Natural killer cell (primary cell): Measurements from ENCODE around the gene SERPINB4. TPM values are rescaled to one million over a fixed set of nuclear protein-coding genes. Genes with fewer than 3 reads are reported as not detected.

ENCODE experiments used
- ATAC-seq, 3 donors: fragments of 150-1000 bp in 2 of 3; fragments of 200-7000 bp in 1 of 3; cut with Tn5 transposase; 1 replicate in 1 of 3; 2 replicates in 2 of 3; pipeline ENCODE4 v1.10.0; 2021; ENCODE audit warnings: mild to moderate bottlenecking in 2 of 3, moderate library complexity in 2 of 3
- DNase-seq, 2 donors: peaks; one replicate each; pipeline versions ENCODE4 v3.0.0 to v3.0.0-alpha.2; 2013 to 2021; ENCODE audit warnings: mixed read lengths in 1 of 2
- H3K27ac ChIP-seq: one replicate; pipeline ENCODE4 v1.5.1; 2013; ENCODE audit warnings: mild to moderate bottlenecking, low read length
- H3K27me3 ChIP-seq: one replicate; pipeline ENCODE4 v1.6.1; 2013; ENCODE audit warnings: low read length; ENCODE audit not compliant: control insufficient read depth, insufficient read depth
- H3K36me3 ChIP-seq: one replicate; pipeline ENCODE4 v1.6.1; 2013; ENCODE audit warnings: low read length; ENCODE audit not compliant: control insufficient read depth, insufficient read depth
- H3K4me1 ChIP-seq: one replicate; pipeline ENCODE4 v1.6.1; 2013; ENCODE audit warnings: low read length; ENCODE audit not compliant: control insufficient read depth, insufficient read depth
- H3K4me3 ChIP-seq: one replicate; pipeline ENCODE4 v1.5.1; 2013; ENCODE audit warnings: low read length
- H3K9me3 ChIP-seq: one replicate; pipeline ENCODE4 v1.6.1; 2013; ENCODE audit warnings: low read length; ENCODE audit not compliant: control insufficient read depth, insufficient read depth
- H3K27ac Mint-ChIP-seq, 2 donors: one replicate each; pipeline ENCODE4 v1.8.0; 2022; ENCODE audit warnings: mild to moderate bottlenecking in 2 of 2, mixed read lengths in 2 of 2, moderate library complexity in 1 of 2
- H3K27me3 Mint-ChIP-seq, 2 donors: one replicate each; pipeline ENCODE4 v1.8.0; 2022; ENCODE audit warnings: low read depth in 2 of 2, mixed read lengths in 2 of 2
- H3K36me3 Mint-ChIP-seq: one replicate; pipeline ENCODE4 v1.8.0; 2022; ENCODE audit warnings: mixed read lengths
- H3K4me1 Mint-ChIP-seq, 2 donors: one replicate each; pipeline ENCODE4 v1.8.0; 2022; ENCODE audit warnings: mixed read lengths in 2 of 2
- H3K4me3 Mint-ChIP-seq: one replicate; pipeline ENCODE4 v1.8.0; 2022; ENCODE audit warnings: mild to moderate bottlenecking, moderate library complexity, mixed read lengths
- H3K9me3 Mint-ChIP-seq, 2 donors: one replicate each; pipeline ENCODE4 v1.8.0; 2022; ENCODE audit warnings: mixed read lengths in 2 of 2
- WGBS: methylation state at CpG from one replicate; pipeline ENCODE4 v1.1.7; 2013; ENCODE audit warnings: missing lambda C conversion rate; ENCODE audit not compliant: insufficient coverage; 5-methylcytosine and 5-hydroxymethylcytosine counted together
- intact Hi-C: fragments of 100-400 bp; cut with micrococcal nuclease; formaldehyde crosslinking; loops from one replicate; pipeline ENCODE4 v1.14.2; 2022
- total RNA-seq, 4 donors: library from RNA; stranded (reverse); fragments of 120-200 nt in 1 of 4; gene quantifications; one replicate each; pipeline versions ENCODE4 v1.2.3 to v1.2.4, GENCODE V29; 2013 to 2022
- TF ChIP-seq, protein P1 (sequence below): fragments of 200-600 bp; IDR thresholded peaks from one replicate; pipeline ENCODE4 v1.8.0; 2022; ENCODE audit warnings: antibody characterized with exemption

The SERPINB4 gene
- total RNA-seq, 3 donors from 2014 or later (not counting 1 experiment from before 2014, with no cell fraction given): not detected

DNA sequence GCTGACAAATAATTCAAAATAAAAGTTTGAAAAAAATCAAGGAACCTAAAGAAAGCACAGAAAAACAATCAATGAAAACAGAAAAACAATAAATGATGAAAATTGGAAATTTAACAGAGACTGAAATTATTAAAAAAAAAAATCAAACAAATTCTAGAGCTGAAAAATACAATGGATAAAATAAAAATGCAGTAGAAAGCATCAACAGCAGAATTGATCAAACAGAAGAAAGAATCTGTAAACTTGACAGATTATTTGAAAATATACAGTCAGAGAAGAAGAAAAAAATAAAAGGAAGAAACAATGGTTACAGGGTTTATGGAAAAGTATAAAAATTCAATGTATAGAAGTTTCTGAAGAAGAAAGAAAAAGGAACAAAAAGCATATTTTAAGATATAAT is 16.2 kb downstream of the SERPINB4 start:
- TF ChIP-seq, protein P1, sequence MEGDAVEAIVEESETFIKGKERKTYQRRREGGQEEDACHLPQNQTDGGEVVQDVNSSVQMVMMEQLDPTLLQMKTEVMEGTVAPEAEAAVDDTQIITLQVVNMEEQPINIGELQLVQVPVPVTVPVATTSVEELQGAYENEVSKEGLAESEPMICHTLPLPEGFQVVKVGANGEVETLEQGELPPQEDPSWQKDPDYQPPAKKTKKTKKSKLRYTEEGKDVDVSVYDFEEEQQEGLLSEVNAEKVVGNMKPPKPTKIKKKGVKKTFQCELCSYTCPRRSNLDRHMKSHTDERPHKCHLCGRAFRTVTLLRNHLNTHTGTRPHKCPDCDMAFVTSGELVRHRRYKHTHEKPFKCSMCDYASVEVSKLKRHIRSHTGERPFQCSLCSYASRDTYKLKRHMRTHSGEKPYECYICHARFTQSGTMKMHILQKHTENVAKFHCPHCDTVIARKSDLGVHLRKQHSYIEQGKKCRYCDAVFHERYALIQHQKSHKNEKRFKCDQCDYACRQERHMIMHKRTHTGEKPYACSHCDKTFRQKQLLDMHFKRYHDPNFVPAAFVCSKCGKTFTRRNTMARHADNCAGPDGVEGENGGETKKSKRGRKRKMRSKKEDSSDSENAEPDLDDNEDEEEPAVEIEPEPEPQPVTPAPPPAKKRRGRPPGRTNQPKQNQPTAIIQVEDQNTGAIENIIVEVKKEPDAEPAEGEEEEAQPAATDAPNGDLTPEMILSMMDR: no peak
- DNase-seq (no peak), ATAC-seq (no peak)
- Mint-ChIP-seq H3K27ac (no peak overlapping the region), H3K27me3 (no peaks in the 10 kb centered on the region), H3K9me3 (peaks cover 23 to 26% of the 10 kb centered on the region in 2 donors), H3K4me1 (no peaks in the 10 kb centered on the region), H3K36me3 (peaks cover 16% of the 10 kb centered on the region), H3K4me3 (no peak overlapping the region)
- Histone ChIP-seq H3K27me3 (no peaks in the 10 kb centered on the region), H3K27ac (no peak overlapping the region), H3K9me3 (peaks cover 23% of the 10 kb centered on the region), H3K36me3 (no peaks in the 10 kb centered on the region), H3K4me1 (no peaks in the 10 kb centered on the region), H3K4me3 (no peak overlapping the region)
- intact Hi-C loops: no loop called here

DNA sequence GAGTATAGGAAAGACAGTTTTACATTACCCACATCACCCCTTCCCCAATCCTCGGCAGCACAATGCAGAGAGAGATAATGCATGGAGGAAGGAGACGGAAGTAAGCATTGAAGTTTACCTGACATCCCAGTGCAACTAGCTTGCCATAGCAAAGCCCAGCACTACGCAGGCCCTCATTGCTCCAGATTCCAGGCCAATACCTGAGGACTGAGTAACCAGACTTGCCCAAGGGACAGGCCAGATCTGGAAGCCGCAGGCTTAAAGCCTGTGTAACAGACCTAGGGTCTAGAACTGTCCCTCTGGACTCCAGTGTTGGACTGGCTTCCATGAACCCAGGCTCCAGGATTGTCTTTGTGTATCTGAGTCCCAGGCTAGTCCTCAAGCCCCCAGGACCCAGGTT is 17.6 kb downstream of the SERPINB4 start:
- Mint-ChIP-seq H3K27me3 (no peaks in the 10 kb centered on the region), H3K4me3 (no peak overlapping the region), H3K4me1 (no peaks in the 10 kb centered on the region), H3K27ac (no peak overlapping the region), H3K9me3 (peaks cover 24 to 25% of the 10 kb centered on the region in 2 donors), H3K36me3 (peaks cover 16% of the 10 kb centered on the region)
- TF ChIP-seq, protein P1: no peak
- ATAC-seq (no peak), DNase-seq (no peak)
- intact Hi-C loops: no loop called here
- H3K4me3 ChIP-seq: no peak overlapping the region
- WGBS: 80% methylated on average over 3 of the region's 4 CpGs
- H3K4me1 ChIP-seq: no peaks in the 10 kb centered on the region
- H3K27me3 ChIP-seq: no peaks in the 10 kb centered on the region
- no peaks in the 10 kb centered on the region for H3K36me3 ChIP-seq
- H3K27ac ChIP-seq: no peak overlapping the region
- H3K9me3 ChIP-seq: peaks cover 23% of the 10 kb centered on the region

DNA sequence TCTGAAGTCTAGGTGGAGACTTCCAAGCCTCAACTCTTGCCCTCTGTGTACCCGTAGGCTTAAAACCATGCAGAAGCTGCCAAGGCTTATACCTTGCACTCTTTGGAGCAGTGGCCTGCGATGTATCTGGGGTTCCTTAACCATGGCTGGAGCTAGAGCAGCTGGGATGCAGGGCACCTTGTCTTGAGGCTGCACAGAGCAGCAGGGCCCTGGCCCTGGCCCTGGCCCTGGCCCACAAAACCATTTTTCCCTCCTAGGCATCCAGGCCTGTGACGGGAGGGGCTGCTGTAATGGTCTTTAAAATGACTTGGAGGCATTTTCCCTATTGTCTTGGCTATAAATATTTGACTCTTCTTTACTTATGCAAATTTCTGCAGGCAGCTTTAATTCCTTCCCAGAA is 19.2 kb downstream of the SERPINB4 start:
- DNase-seq (no peak), ATAC-seq (no peak)
- no peaks in the 10 kb centered on the region for H3K4me1 ChIP-seq
- peaks cover 16% of the 10 kb centered on the region for H3K36me3 Mint-ChIP-seq
- TF ChIP-seq, protein P1: no peak
- no peak overlapping the region for H3K4me3 ChIP-seq
- intact Hi-C loops: no loop called here
- H3K9me3 Mint-ChIP-seq: peaks cover 20 to 23% of the 10 kb centered on the region in 2 donors
- H3K27me3 Mint-ChIP-seq: no peaks in the 10 kb centered on the region
- no peaks in the 10 kb centered on the region for H3K27me3 ChIP-seq
- no peak overlapping the region for H3K27ac Mint-ChIP-seq
- 83% methylated on average over 3 of the region's 3 CpGs for WGBS
- H3K9me3 ChIP-seq: peaks cover 23% of the 10 kb centered on the region
- H3K27ac ChIP-seq: no peak overlapping the region
- H3K4me1 Mint-ChIP-seq: no peaks in the 10 kb centered on the region
- H3K4me3 Mint-ChIP-seq: no peak overlapping the region
- H3K36me3 ChIP-seq: no peaks in the 10 kb centered on the region

DNA sequence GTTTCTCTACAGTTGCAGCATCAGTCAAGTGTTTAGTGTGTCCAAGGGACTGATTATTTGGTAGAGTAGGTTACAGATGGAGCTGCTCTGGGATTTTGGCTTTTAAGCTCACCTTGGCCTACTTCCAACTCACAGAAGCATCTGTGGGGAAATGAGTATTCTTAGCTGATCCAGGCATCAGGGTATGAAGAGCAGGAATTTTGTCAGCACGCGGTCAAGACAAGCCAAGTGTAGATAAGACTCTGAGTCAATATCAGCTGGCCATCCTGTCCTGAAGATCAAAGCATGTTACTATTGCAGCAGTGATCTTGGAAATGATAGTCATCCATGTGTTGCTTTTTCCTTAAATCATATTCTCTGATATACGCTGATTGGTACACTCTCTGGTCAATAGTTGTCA is 24.4 kb downstream of the SERPINB4 start:
- WGBS: 97% methylated on average over 3 of the region's 3 CpGs

More for the DNA sequence above, 24.4 kb downstream of the SERPINB4 start:
- Mint-ChIP-seq H3K27me3 (no peaks in the 10 kb centered on the region), H3K4me1 (no peaks in the 10 kb centered on the region), H3K9me3 (peaks cover 2 to 7% of the 10 kb centered on the region in 2 donors), H3K4me3 (no peak overlapping the region), H3K36me3 (no peaks in the 10 kb centered on the region), H3K27ac (no peak overlapping the region)
- intact Hi-C loops: no loop called here
- peaks cover 4% of the 10 kb centered on the region for H3K9me3 ChIP-seq
- no peak overlapping the region for H3K27ac ChIP-seq
- no peaks in the 10 kb centered on the region for H3K36me3 ChIP-seq
- H3K4me3 ChIP-seq: no peak overlapping the region
- H3K4me1 ChIP-seq: no peaks in the 10 kb centered on the region
- no peak for DNase-seq
- no peaks in the 10 kb centered on the region for H3K27me3 ChIP-seq
- TF ChIP-seq, protein P1: no peak
- ATAC-seq: no peak
